PC-9 (cell line): ENCODE results near the gene NEDD4. TPM values are rescaled to one million over a fixed set of nuclear protein-coding genes. Genes with fewer than 3 reads are reported as not detected.

Experiments used
- BruUV-seq: library from RNA; stranded (reverse); fragments of 400-500 nt; replicated peaks from 2 replicates; lab custom pipeline; 2021; lab: Mats Ljungman, UMichigan
- CTCF ChIA-PET: fragments of 300-600 bp; sonication (Branson Sonifier 250); formaldehyde crosslinking; loops from one replicate; lab custom pipeline; 2022; ENCODE audit warnings: antibody characterized with exemption; lab: Charles Lee
- POLR2A ChIA-PET: fragments of 300-600 bp; sonication (Branson Sonifier 250); formaldehyde crosslinking; loops from one replicate; lab custom pipeline; 2022; ENCODE audit warnings: antibody characterized with exemption; ENCODE audit not compliant: unreplicated experiment; lab: Charles Lee
- DNase-seq, 2 experiments: peaks; one replicate each; pipeline versions ENCODE4 v3.0.0 to v3.0.0-alpha.2; 2015 to 2022; ENCODE audit warnings: mixed read lengths in 1 of 2
- H2AFZ ChIP-seq: fragments of 200-600 bp; sonication (generic); 2 replicates; pipeline ENCODE4 v1.8.1; 2017; ENCODE audit warnings: antibody characterized with exemption
- H3F3A ChIP-seq: fragments of 200-600 bp; sonication (generic); 2 replicates; pipeline ENCODE4 v1.8.1; 2017; ENCODE audit warnings: antibody characterized with exemption, mild to moderate bottlenecking, low read depth; ENCODE audit not compliant: insufficient read depth
- H3K27ac ChIP-seq: fragments of 200-600 bp; sonication (generic); 2 replicates; pipeline ENCODE4 v1.6.1; 2016; ENCODE audit warnings: mixed run types
- H3K27me3 ChIP-seq: fragments of 200-600 bp; sonication (generic); 2 replicates; pipeline ENCODE4 v1.6.1; 2016; ENCODE audit warnings: low read depth, mixed run types; ENCODE audit not compliant: insufficient read depth
- H3K36me3 ChIP-seq: fragments of 200-600 bp; sonication (generic); 2 replicates; pipeline ENCODE4 v1.6.1; 2016; ENCODE audit warnings: low read depth, mixed run types
- H3K4me1 ChIP-seq: fragments of 200-600 bp; sonication (generic); replicated peaks from 2 replicates; pipeline ENCODE4 v1.6.1; 2016; ENCODE audit warnings: mixed run types; ENCODE audit not compliant: insufficient read depth
- H3K4me2 ChIP-seq: fragments of 200-600 bp; sonication (generic); 2 replicates; pipeline ENCODE4 v1.6.1; 2017; ENCODE audit warnings: mixed run types
- H3K4me3 ChIP-seq: fragments of 200-600 bp; sonication (generic); 2 replicates; pipeline ENCODE4 v1.6.1; 2016; ENCODE audit warnings: mixed run types
- H3K79me2 ChIP-seq: fragments of 200-600 bp; sonication (generic); 2 replicates; pipeline ENCODE4 v1.6.1; 2017; ENCODE audit warnings: low read depth, mixed run types
- H3K9me2 ChIP-seq: fragments of 200-600 bp; sonication (generic); 2 replicates; pipeline ENCODE4 v1.8.1; 2017; ENCODE audit warnings: mild to moderate bottlenecking; ENCODE audit not compliant: insufficient read depth
- H3K9me3 ChIP-seq: fragments of 200-600 bp; sonication (generic); 2 replicates; pipeline ENCODE4 v1.8.1; 2016; ENCODE audit warnings: low read depth; ENCODE audit not compliant: insufficient read depth
- H4K20me1 ChIP-seq: fragments of 200-600 bp; sonication (generic); 2 replicates; pipeline ENCODE4 v1.8.1; 2017; ENCODE audit not compliant: insufficient read depth
- CTCF ChIP-seq: fragments of 200-600 bp; sonication (generic); conservative IDR thresholded peaks from 2 replicates; pipeline ENCODE4 v1.6.1; 2017; ENCODE audit warnings: mixed run types, antibody characterized with exemption, mild to moderate bottlenecking, moderate library complexity
- EZH2 ChIP-seq: fragments of 200-600 bp; sonication (generic); IDR thresholded peaks from 2 replicates; pipeline ENCODE4 v1.8.0; 2017; ENCODE audit warnings: antibody characterized with exemption, low read depth
- intact Hi-C: fragments of 100-400 bp; cut with micrococcal nuclease; formaldehyde crosslinking; loops from one replicate; pipeline ENCODE4 v1.10.0; 2022; ENCODE audit not compliant: unreplicated experiment
- total RNA-seq: library from RNA; stranded (reverse); gene quantifications from 2 replicates; pipeline ENCODE4 v1.2.3, GENCODE V29; 2021

Gene NEDD4
- total RNA-seq, 1 experiment from 2014 or later: 24.5 TPM

- Histone ChIP-seq H2AFZ (no peak overlapping the region), H3K4me2 (no peak overlapping the region), H3K4me3 (no peak overlapping the region), H3K9me3 (no peaks in the 10 kb centered on the region), H3K4me1 (peaks cover 9% of the 10 kb centered on the region; the same call in 1 of the 2 replicates), H3K36me3 (no peaks in the 10 kb centered on the region), H3K27ac (no peak overlapping the region), H3K79me2 (peaks cover 8% of the 10 kb centered on the region; the same call in 1 of the 2 replicates), H3K9me2 (no peaks in the 10 kb centered on the region), H3F3A (peaks cover 6% of the 10 kb centered on the region; the same call in 1 of the 2 replicates), H3K27me3 (no peaks in the 10 kb centered on the region), H4K20me1 (no peaks in the 10 kb centered on the region)
- ChIA-PET CTCF (interaction anchor here (0.6 kb wide), 1 partner anchor 541 kb away, joined by 3 read pairs; no protein-coding TSS in a partner anchor), POLR2A (no interaction called here)
- no peak for DNase-seq
- intact Hi-C loops: loop anchor here (5.0 to 10.0 kb wide), 2 partner anchors 107 to 254 kb away; partner anchors contain the start of gene RFX7
- TF ChIP-seq CTCF (no peak), EZH2 (no peak)
- BruUV-seq: no TSS peak
Observed at GRCh38 chr15:55990516-55990915, 2.9 kb downstream of the NEDD4 start.

GRCh38 chr15:55989383-55989782, 4.0 kb downstream of the NEDD4 start:
- Histone ChIP-seq H2AFZ (no peak overlapping the region), H3K4me3 (no peak overlapping the region), H3K36me3 (no peaks in the 10 kb centered on the region), H3K27ac (no peak overlapping the region), H3K27me3 (no peaks in the 10 kb centered on the region), H3K4me2 (no peak overlapping the region), H4K20me1 (no peaks in the 10 kb centered on the region), H3K4me1 (peaks cover 3% of the 10 kb centered on the region; the same call in 1 of the 2 replicates), H3F3A (peaks cover 6% of the 10 kb centered on the region; the same call in 1 of the 2 replicates), H3K9me2 (no peaks in the 10 kb centered on the region), H3K9me3 (no peaks in the 10 kb centered on the region), H3K79me2 (peaks cover 8% of the 10 kb centered on the region; the same call in 1 of the 2 replicates)
- BruUV-seq: no TSS peak
- no peak for DNase-seq
- CTCF ChIA-PET: no interaction called here
- intact Hi-C loops: no loop called here
- no peak for TF ChIP-seq CTCF
- no peak for TF ChIP-seq EZH2
- POLR2A ChIA-PET: no interaction called here

GRCh38 chr15:55981582-55982249, 11.7 kb downstream of the NEDD4 start:
- no peaks in the 10 kb centered on the region for H3K36me3 ChIP-seq
- POLR2A ChIA-PET: no interaction called here
- BruUV-seq: no TSS peak
- no peak overlapping the region for H3K4me2 ChIP-seq
- H4K20me1 ChIP-seq: no peaks in the 10 kb centered on the region
- H3K9me2 ChIP-seq: no peaks in the 10 kb centered on the region
- no peak for DNase-seq
- no peak overlapping the region for H3K27ac ChIP-seq
- H3K4me1 ChIP-seq: no peaks in the 10 kb centered on the region
- no peaks in the 10 kb centered on the region for H3K79me2 ChIP-seq
- no peak overlapping the region for H3K4me3 ChIP-seq
- no peaks in the 10 kb centered on the region for H3K9me3 ChIP-seq
- H3K27me3 ChIP-seq: no peaks in the 10 kb centered on the region
- CTCF ChIA-PET: interaction anchor here (0.6 kb wide), 1 partner anchor 66 kb away, joined by 3 read pairs; no protein-coding TSS in a partner anchor
- H3F3A ChIP-seq: no peaks in the 10 kb centered on the region
- TF ChIP-seq CTCF (no peak), EZH2 (no peak)
- no peak overlapping the region for H2AFZ ChIP-seq
- intact Hi-C loops: no loop called here
